H1 (cell line): ENCODE measurements around the gene APC2. TPM values are rescaled to one million over a fixed set of nuclear protein-coding genes. Genes with fewer than 3 reads are reported as not detected.

Experiments
- CTCF ChIA-PET: fragments of 300-600 bp; sonication (Branson Sonifier 250); formaldehyde crosslinking; loops from one replicate; lab custom pipeline; 2021; ENCODE audit not compliant: partially characterized antibody; lab: Charles Lee
- POLR2A ChIA-PET: fragments of 300-600 bp; sonication (Branson Sonifier 250); formaldehyde crosslinking; loops from one replicate; lab custom pipeline; 2021; ENCODE audit warnings: inconsistent platforms; ENCODE audit not compliant: partially characterized antibody; lab: Charles Lee
- DNase-seq, 2 experiments: peaks; one replicate each; pipeline versions ENCODE4 v3.0.0 to v3.0.0-alpha.2; 2010 to 2022; ENCODE audit warnings: low spot score in 2 of 2, low read depth in 1 of 2, mixed read lengths in 1 of 2
- FAIRE-seq: peaks from 2 replicates; lab custom pipeline; 2011; peaks lifted over from hg19 to GRCh38; lab: Jason Lieb, UNC
- H2AFZ ChIP-seq: 2 replicates; pipeline ENCODE4 v1.8.1; 2012; ENCODE audit warnings: low read length, inconsistent platforms
- H2AK5ac ChIP-seq: 2 replicates; pipeline ENCODE4 v1.6.1; 2013; ENCODE audit warnings: low read depth, low read length
- H2BK120ac ChIP-seq: replicated peaks from 2 replicates; pipeline ENCODE3; 2013; ENCODE audit warnings: low read depth, low read length, inconsistent platforms
- H2BK12ac ChIP-seq: 2 replicates; pipeline ENCODE4 v1.6.1; 2013; ENCODE audit warnings: low read depth, low read length
- H2BK15ac ChIP-seq: 2 replicates; pipeline ENCODE4 v1.6.1; 2013; ENCODE audit warnings: low read length
- H2BK20ac ChIP-seq: 2 replicates; pipeline ENCODE4 v1.6.1; 2013; ENCODE audit warnings: low read length
- H2BK5ac ChIP-seq: 2 replicates; pipeline ENCODE4 v1.6.1; 2013; ENCODE audit warnings: low read depth, low read length
- H3K14ac ChIP-seq: 2 replicates; pipeline ENCODE4 v1.6.1; 2013; ENCODE audit warnings: inconsistent platforms; ENCODE audit not compliant: insufficient read length
- H3K18ac ChIP-seq: 2 replicates; pipeline ENCODE4 v1.6.1; 2013; ENCODE audit warnings: low read length; ENCODE audit errors: extremely low read depth
- H3K23ac ChIP-seq: 2 replicates; pipeline ENCODE4 v1.6.1; 2013; ENCODE audit warnings: inconsistent platforms; ENCODE audit not compliant: insufficient read length
- H3K23me2 ChIP-seq: 2 replicates; pipeline ENCODE4 v1.6.1; 2013; ENCODE audit warnings: low read depth, low read length
- H3K27ac ChIP-seq: 2 replicates; pipeline ENCODE4 v1.6.1; 2011; ENCODE audit warnings: low read depth, low read length, inconsistent platforms
- H3K27me3 ChIP-seq, 4 experiments: replicated peaks in 1 of 4; 1 replicate in 1 of 4; 2 replicates in 3 of 4; pipeline versions ENCODE4 v1.6.1 to v1.8.1; 2011 to 2013; ENCODE audit warnings: low read length in 3 of 4, mild to moderate bottlenecking in 3 of 4, inconsistent platforms in 2 of 4, mixed read lengths in 2 of 4, moderate library complexity in 1 of 4; ENCODE audit not compliant: control insufficient read depth in 3 of 4, insufficient read depth in 3 of 4; ENCODE audit errors: extremely low read depth in 1 of 4
- H3K36me3 ChIP-seq, 4 experiments: 2 replicates each; pipeline versions ENCODE4 v1.6.1 to v1.8.1; 2011 to 2013; ENCODE audit warnings: mild to moderate bottlenecking in 4 of 4, low read length in 3 of 4, moderate library complexity in 2 of 4, control low read depth in 1 of 4, inconsistent platforms in 1 of 4; ENCODE audit not compliant: insufficient read depth in 4 of 4, control insufficient read depth in 2 of 4
- H3K4ac ChIP-seq: replicated peaks from 2 replicates; pipeline ENCODE3; 2013; ENCODE audit warnings: low read length, low read depth, mixed read lengths, inconsistent platforms; ENCODE audit not compliant: insufficient read length
- H3K4me1 ChIP-seq, 4 experiments: replicated peaks in 1 of 4; 1 replicate in 1 of 4; 2 replicates in 3 of 4; pipeline versions ENCODE4 v1.6.1 to v1.8.1; 2011 to 2013; ENCODE audit warnings: low read length in 3 of 4, inconsistent platforms in 2 of 4, mixed read lengths in 1 of 4; ENCODE audit not compliant: insufficient read depth in 4 of 4, control insufficient read depth in 3 of 4
- H3K4me2 ChIP-seq, 2 experiments: 2 replicates each; pipeline versions ENCODE4 v1.6.1 to v1.8.1; 2011 to 2013; ENCODE audit warnings: low read depth in 2 of 2, low read length in 2 of 2, control low read depth in 1 of 2, inconsistent platforms in 1 of 2, mild to moderate bottlenecking in 1 of 2; ENCODE audit not compliant: insufficient read depth in 1 of 2
- H3K4me3 ChIP-seq, 4 experiments: fragments of 200-600, 300-600 bp in 1 of 4; sonication (generic), shearing (Covaris generic), sonication (Bioruptor Twin) in 1 of 4; 2 replicates each; pipeline versions ENCODE4 v1.5.1 to v1.8.1; 2011 to 2016; ENCODE audit warnings: low read length in 4 of 4, low read depth in 3 of 4, control low read depth in 2 of 4, inconsistent platforms in 2 of 4, mild to moderate bottlenecking in 2 of 4, mixed read lengths in 1 of 4, moderate library complexity in 1 of 4; ENCODE audit not compliant: insufficient read depth in 2 of 4; ENCODE audit errors: extremely low read depth in 1 of 4
- H3K56ac ChIP-seq: replicated peaks from 2 replicates; pipeline ENCODE3; 2013; ENCODE audit warnings: low read depth, mild to moderate bottlenecking, mixed read lengths, low read length, inconsistent platforms; ENCODE audit not compliant: insufficient read length
- H3K79me1 ChIP-seq: 2 replicates; pipeline ENCODE4 v1.6.1; 2013; ENCODE audit warnings: low read depth, low read length, control low read depth
- H3K79me2 ChIP-seq, 2 experiments: 2 replicates each; pipeline versions ENCODE4 v1.6.1 to v1.8.1; 2012 to 2013; ENCODE audit warnings: low read length in 2 of 2, mild to moderate bottlenecking in 2 of 2, inconsistent platforms in 1 of 2; ENCODE audit not compliant: insufficient read depth in 2 of 2, control insufficient read depth in 1 of 2
- H3K9ac ChIP-seq, 4 experiments: replicated peaks in 1 of 4; 1 replicate in 1 of 4; 2 replicates in 3 of 4; pipeline versions ENCODE4 v1.6.1 to v1.8.1; 2011 to 2013; ENCODE audit warnings: low read depth in 3 of 4, low read length in 3 of 4, control low read depth in 2 of 4, mild to moderate bottlenecking in 2 of 4, moderate library complexity in 2 of 4, inconsistent platforms in 1 of 4; ENCODE audit errors: extremely low read depth in 1 of 4
- H3K9me3 ChIP-seq, 2 experiments: 2 replicates each; pipeline versions ENCODE4 v1.6.1 to v1.8.1; 2012 to 2013; ENCODE audit warnings: mild to moderate bottlenecking in 2 of 2, moderate library complexity in 2 of 2, control low read depth in 1 of 2, inconsistent platforms in 1 of 2, low read depth in 1 of 2, low read length in 1 of 2, mixed read lengths in 1 of 2; ENCODE audit not compliant: insufficient read depth in 2 of 2
- H4K20me1 ChIP-seq, 2 experiments: replicated peaks in 1 of 2; 2 replicates each; pipeline versions ENCODE3 to v1.8.1; 2011 to 2013; ENCODE audit warnings: inconsistent platforms in 2 of 2, low read length in 2 of 2, mild to moderate bottlenecking in 1 of 2; ENCODE audit not compliant: insufficient read depth in 2 of 2, control insufficient read depth in 1 of 2
- H4K5ac ChIP-seq: 2 replicates; pipeline ENCODE4 v1.6.1; 2013; ENCODE audit warnings: low read length, low read depth, mixed read lengths, inconsistent platforms; ENCODE audit not compliant: insufficient read length
- H4K8ac ChIP-seq: 2 replicates; pipeline ENCODE4 v1.8.0; 2013; ENCODE audit warnings: mild to moderate bottlenecking, moderate library complexity, low read length, inconsistent platforms; ENCODE audit not compliant: insufficient read depth; ENCODE audit errors: extremely low read depth
- H4K91ac ChIP-seq: replicated peaks from 2 replicates; pipeline ENCODE3; 2013; ENCODE audit warnings: low read length, mixed read lengths, inconsistent platforms; ENCODE audit not compliant: insufficient read length
- CHD2 ChIP-seq: IDR thresholded peaks from 2 replicates; pipeline ENCODE4 v1.6.1; 2012; ENCODE audit warnings: low read length, improper control_type of control experiment
- POLR2AphosphoS5 ChIP-seq: IDR thresholded peaks from 2 replicates; pipeline ENCODE4 v1.6.1; 2011; ENCODE audit warnings: low read depth, low read length
- WGBS, 2 experiments: shearing (Covaris generic) in 1 of 2; methylation state at CpG; one replicate each; pipeline versions ENCODE4 v1.1.6 to v1.1.7; 2013 to 2015; ENCODE audit warnings: low lambda C conversion rate in 2 of 2, mixed read lengths in 2 of 2, inconsistent platforms in 1 of 2, low coverage in 1 of 2, missing lambda C conversion rate in 1 of 2; ENCODE audit not compliant: insufficient replicate concordance in 2 of 2, insufficient coverage in 1 of 2, insufficient read length in 1 of 2; ENCODE audit errors: extremely low coverage in 1 of 2, missing lambda C conversion rate in 1 of 2; 5-methylcytosine and 5-hydroxymethylcytosine counted together
- polyA plus RNA-seq, 7 experiments: library from polyadenylated mRNA; depleted of rRNA in 3 of 7; stranded (reverse) in 5 of 7; unstranded in 2 of 7; fragments of >200 nt in 5 of 7; fragments of 200-250 nt in 2 of 7; gene quantifications; 1 replicate in 5 of 7; 2 replicates in 1 of 7; 4 replicates in 1 of 7; pipeline versions ENCODE4 v1.2.1 to v1.2.3, GENCODE V29; 2011 to 2013; ENCODE audit warnings: missing spikeins in 2 of 7, mixed read lengths in 2 of 7
- total RNA-seq: library from RNA; stranded (reverse); fragmentation: NEBNext Ultra II Directional; extraction: Animal tissue kit (Norgen Biotek cat#: 25700); gene quantifications from 2 replicates; pipeline ENCODE4 v1.2.1, GENCODE V29; 2021
- TF ChIP-seq, protein P1 (sequence below): IDR thresholded peaks from 2 replicates; pipeline ENCODE4 v1.6.1; 2012; ENCODE audit warnings: inconsistent platforms

APC2 gene
- total and polyA plus RNA-seq, 2 of the 8 experiments (the other 6 are each of a cell fraction or from before 2014, with no cell fraction given), result 1.3 to 4.1 TPM

- Histone ChIP-seq H3K23ac (no peak overlapping the region), H4K8ac (peak overlapping the region; percentile 79; the same call in 1 of the 2 replicates), H3K9ac (no peak overlapping the region), H3K4me2 (peak overlapping the region; percentile 86 to 91), H2BK12ac (no peak overlapping the region), H3K4me1 (peaks cover 0 to 50% (median 27%) of the 10 kb centered on the region in 4 experiments; a peak in 5 of 7 replicates), H3K23me2 (peaks cover 13% of the 10 kb centered on the region; the same call in 1 of the 2 replicates), H3K9me3 (peaks cover 0 to 7% of the 10 kb centered on the region in 2 experiments; a peak in 1 of 4 replicates), H3K36me3 (peaks cover 0 to 41% (median 0%) of the 10 kb centered on the region in 4 experiments; a peak in 2 of 8 replicates), H3K27ac (no peak overlapping the region), H3K4me3 (peak overlapping the region; percentile 29 to 56 (median 34); a peak in 3 of 8 replicates), H4K5ac (no peak overlapping the region), H3K18ac (no peak overlapping the region), H3K56ac (no peak overlapping the region), H4K91ac (no peak overlapping the region), H3K4ac (no peak overlapping the region), H3K79me2 (no peaks in the 10 kb centered on the region), H2AK5ac (no peak overlapping the region), H2BK120ac (no peak overlapping the region), H2BK5ac (no peak overlapping the region), H3K27me3 (peaks cover 64 to 84% (median 81%) of the 10 kb centered on the region in 4 experiments), H4K20me1 (peaks cover 23 to 60% of the 10 kb centered on the region in 2 experiments), H3K14ac (no peak overlapping the region), H3K79me1 (no peaks in the 10 kb centered on the region), H2AFZ (no peak overlapping the region), H2BK15ac (no peak overlapping the region), H2BK20ac (no peak overlapping the region)
- TF ChIP-seq, protein P1, sequence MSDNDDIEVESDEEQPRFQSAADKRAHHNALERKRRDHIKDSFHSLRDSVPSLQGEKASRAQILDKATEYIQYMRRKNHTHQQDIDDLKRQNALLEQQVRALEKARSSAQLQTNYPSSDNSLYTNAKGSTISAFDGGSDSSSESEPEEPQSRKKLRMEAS, result 0 out of 2 replicates have a peak, but pooled peaks have one; percentile 2
- no peak for TF ChIP-seq POLR2AphosphoS5
- TF ChIP-seq CHD2, result no peak
- CTCF ChIA-PET, result no interaction called here
- DNase-seq (no peak), FAIRE-seq (no peak)
- 30% methylated on average over 13 of the region's 22 CpGs; no CpG with 5 or more reads in 1 of the 2 experiments for WGBS, 2 experiments
- POLR2A ChIA-PET, result interaction anchor here (5.5 kb wide), 2 partner anchors 13 to 28 kb away, joined by 55 to 72 read pairs; no protein-coding TSS in a partner anchor
Observed at GRCh38 chr19:1470055-1470304, 20.1 kb downstream of the APC2 start.
